Measurements from ENCODE around the gene SLC10A2.

DNA sequence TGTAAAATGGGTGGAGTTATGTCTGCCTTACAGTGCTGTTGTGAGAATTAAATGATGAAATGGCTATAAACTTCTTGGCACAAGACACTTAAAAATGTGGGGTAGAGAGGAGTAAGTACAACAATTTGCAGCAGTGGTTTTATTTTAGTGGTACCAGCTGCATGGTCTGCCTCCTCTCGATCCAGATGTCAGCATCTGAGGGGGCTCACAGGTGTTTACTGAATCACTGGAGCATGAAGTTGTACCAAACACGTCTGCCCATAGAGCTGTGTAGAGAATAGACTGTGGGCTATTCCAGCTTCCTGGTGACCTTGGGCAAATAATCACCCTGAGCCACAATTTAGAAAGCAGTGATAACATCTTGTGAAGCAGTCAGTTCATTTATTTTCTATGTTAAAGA, 11.1 kb downstream of the SLC10A2 start:
- TF ChIP-seq, protein P1, sequence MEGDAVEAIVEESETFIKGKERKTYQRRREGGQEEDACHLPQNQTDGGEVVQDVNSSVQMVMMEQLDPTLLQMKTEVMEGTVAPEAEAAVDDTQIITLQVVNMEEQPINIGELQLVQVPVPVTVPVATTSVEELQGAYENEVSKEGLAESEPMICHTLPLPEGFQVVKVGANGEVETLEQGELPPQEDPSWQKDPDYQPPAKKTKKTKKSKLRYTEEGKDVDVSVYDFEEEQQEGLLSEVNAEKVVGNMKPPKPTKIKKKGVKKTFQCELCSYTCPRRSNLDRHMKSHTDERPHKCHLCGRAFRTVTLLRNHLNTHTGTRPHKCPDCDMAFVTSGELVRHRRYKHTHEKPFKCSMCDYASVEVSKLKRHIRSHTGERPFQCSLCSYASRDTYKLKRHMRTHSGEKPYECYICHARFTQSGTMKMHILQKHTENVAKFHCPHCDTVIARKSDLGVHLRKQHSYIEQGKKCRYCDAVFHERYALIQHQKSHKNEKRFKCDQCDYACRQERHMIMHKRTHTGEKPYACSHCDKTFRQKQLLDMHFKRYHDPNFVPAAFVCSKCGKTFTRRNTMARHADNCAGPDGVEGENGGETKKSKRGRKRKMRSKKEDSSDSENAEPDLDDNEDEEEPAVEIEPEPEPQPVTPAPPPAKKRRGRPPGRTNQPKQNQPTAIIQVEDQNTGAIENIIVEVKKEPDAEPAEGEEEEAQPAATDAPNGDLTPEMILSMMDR (optimal IDR thresholded peaks at IDR 0.05 in 1 of 3, IDR thresholded peaks at IDR 0.05 in 1 of 3, conservative IDR thresholded peaks at IDR 0.05 in 1 of 3; ENCODE audit: extremely low read depth in 1 of 3, insufficient read depth in 2 of 3, low read length in 3 of 3), result no peak
- no peak for TF ChIP-seq EZH2 (IDR thresholded peaks at IDR 0.05; ENCODE audit: low read length)

All from keratinocyte (primary cell).